WTC11 (cell line): ENCODE results near the gene PES1. TPM values are rescaled to one million over a fixed set of nuclear protein-coding genes. Genes with fewer than 3 reads are reported as not detected.

Experiments used
- ATAC-seq: fragments of 200-7000 bp; cut with Tn5 transposase; 2 replicates; pipeline ENCODE4 v1.10.0; 2021; ENCODE audit warnings: mild to moderate bottlenecking, moderate library complexity
- CTCF ChIA-PET: fragments of 300-600 bp; sonication (Branson Sonifier 250); formaldehyde crosslinking; loops from one replicate; lab custom pipeline; 2021; ENCODE audit warnings: antibody characterized with exemption; lab: Charles Lee
- POLR2A ChIA-PET: fragments of 350-600 bp; sonication (Branson Sonifier 250); formaldehyde crosslinking; loops from one replicate; lab custom pipeline; 2021; ENCODE audit warnings: antibody characterized with exemption; lab: Charles Lee
- DNase-seq: peaks from one replicate; pipeline ENCODE4 v3.0.0; 2021; ENCODE audit warnings: low spot score
- H3K27ac Mint-ChIP-seq: 2 replicates; pipeline ENCODE4 v1.8.0; 2021; ENCODE audit warnings: mixed read lengths
- H3K27me3 Mint-ChIP-seq: 2 replicates; pipeline ENCODE4 v1.8.0; 2021; ENCODE audit warnings: low read depth, mild to moderate bottlenecking, moderate library complexity, mixed read lengths
- H3K36me3 Mint-ChIP-seq: 2 replicates; pipeline ENCODE4 v1.8.0; 2021; ENCODE audit warnings: mixed read lengths
- H3K4me1 Mint-ChIP-seq: 2 replicates; pipeline ENCODE4 v1.8.0; 2022; ENCODE audit warnings: mixed read lengths
- H3K4me3 Mint-ChIP-seq: 2 replicates; pipeline ENCODE4 v1.8.0; 2021; ENCODE audit warnings: mild to moderate bottlenecking, moderate library complexity, mixed read lengths
- H3K9me3 Mint-ChIP-seq: 2 replicates; pipeline ENCODE4 v1.8.0; 2021; ENCODE audit warnings: mixed read lengths
- ESRRA ChIP-seq: sonication (generic); formaldehyde crosslinking; IDR thresholded peaks from 2 replicates; pipeline ENCODE4 v1.8.1; 2022; ENCODE audit warnings: mild to moderate bottlenecking, missing genetic modification reagents, borderline replicate concordance
- GRHL2 ChIP-seq: fragments of 250-450 bp; sonication (Bioruptor Pico); IDR thresholded peaks from 2 replicates; pipeline ENCODE4 v1.8.0; 2022; ENCODE audit warnings: mild to moderate bottlenecking, moderate library complexity; ENCODE audit not compliant: insufficient replicate concordance, severe bottlenecking
- GTF2I ChIP-seq: fragments of 250-450 bp; sonication (Bioruptor Pico); conservative IDR thresholded peaks from 2 replicates; pipeline ENCODE4 v1.4.0; 2021; ENCODE audit warnings: mild to moderate bottlenecking
- HMGA2 ChIP-seq: fragments of 250-450 bp; sonication (Bioruptor Pico); IDR thresholded peaks from 2 replicates; pipeline ENCODE4 v1.4.0; 2021; ENCODE audit warnings: mild to moderate bottlenecking, moderate library complexity
- IRF2 ChIP-seq: sonication (generic); formaldehyde crosslinking; IDR thresholded peaks from 2 replicates; pipeline ENCODE4 v1.8.0; 2022; ENCODE audit warnings: low read depth, missing genetic modification reagents, borderline replicate concordance
- MXD4 ChIP-seq: fragments of 250-450 bp; sonication (Bioruptor Pico); IDR thresholded peaks from 2 replicates; pipeline ENCODE4 v1.8.0; 2021; ENCODE audit warnings: mild to moderate bottlenecking, moderate library complexity, borderline replicate concordance
- RELA ChIP-seq: sonication (generic); formaldehyde crosslinking; IDR thresholded peaks from 2 replicates; pipeline ENCODE4 v1.8.1; 2022; ENCODE audit warnings: missing genetic modification reagents, mild to moderate bottlenecking, borderline replicate concordance
- RORB ChIP-seq: fragments of 250-450 bp; sonication (Bioruptor Pico); IDR thresholded peaks from 2 replicates; pipeline ENCODE4 v1.9.0; 2021; ENCODE audit warnings: mild to moderate bottlenecking
- SMAD3 ChIP-seq: sonication (generic); formaldehyde crosslinking; IDR thresholded peaks from 2 replicates; pipeline ENCODE4 v1.8.0; 2022; ENCODE audit warnings: missing genetic modification reagents, mild to moderate bottlenecking, borderline replicate concordance
- SOX15 ChIP-seq: fragments of 250-450 bp; sonication (Bioruptor Pico); IDR thresholded peaks from 2 replicates; pipeline ENCODE4 v1.9.0; 2021; ENCODE audit warnings: mild to moderate bottlenecking
- SP1 ChIP-seq: sonication (generic); formaldehyde crosslinking; conservative IDR thresholded peaks from 2 replicates; pipeline ENCODE4 v1.8.1; 2022; ENCODE audit warnings: missing genetic modification reagents
- TCF7 ChIP-seq: sonication (generic); formaldehyde crosslinking; IDR thresholded peaks from 2 replicates; pipeline ENCODE4 v1.8.0; 2022; ENCODE audit warnings: mild to moderate bottlenecking, low read depth, missing genetic modification reagents, moderate library complexity
- TEAD4 ChIP-seq: sonication (generic); formaldehyde crosslinking; IDR thresholded peaks from 2 replicates; pipeline ENCODE4 v1.8.0; 2022; ENCODE audit warnings: mild to moderate bottlenecking, missing genetic modification reagents
- ZNF121 ChIP-seq: sonication (generic); formaldehyde crosslinking; IDR thresholded peaks from 2 replicates; pipeline ENCODE4 v1.8.0; 2023; ENCODE audit warnings: missing genetic modification reagents
- ZNF671 ChIP-seq: fragments of 250-450 bp; sonication (Bioruptor Pico); IDR thresholded peaks from 2 replicates; pipeline ENCODE4 v1.8.0; 2021; ENCODE audit warnings: mild to moderate bottlenecking
- total RNA-seq: library from RNA; stranded (reverse); gene quantifications from 3 replicates; pipeline ENCODE4 v1.2.3, GENCODE V29; 2021
- TF ChIP-seq, protein P1 (sequence below): fragments of 250-450 bp; sonication (Bioruptor Pico); IDR thresholded peaks from 2 replicates; pipeline ENCODE4 v2.1.2; 2022; ENCODE audit warnings: mild to moderate bottlenecking, moderate library complexity
- TF ChIP-seq, protein P2 (sequence below): sonication (generic); formaldehyde crosslinking; IDR thresholded peaks from 2 replicates; pipeline ENCODE4 v1.8.0; 2022; ENCODE audit warnings: mild to moderate bottlenecking, missing genetic modification reagents
- TF ChIP-seq, protein P3 (sequence below): fragments of 250-450 bp; sonication (Bioruptor Pico); IDR thresholded peaks from 2 replicates; pipeline ENCODE4 v1.8.0; 2021; ENCODE audit warnings: mild to moderate bottlenecking
- TF ChIP-seq, protein P4 (sequence below): sonication (generic); formaldehyde crosslinking; IDR thresholded peaks from 2 replicates; pipeline ENCODE4 v1.8.1; 2023; ENCODE audit warnings: mild to moderate bottlenecking, missing genetic modification reagents, moderate library complexity

The PES1 gene
- total RNA-seq, 1 experiment from 2014 or later: 128 TPM

GRCh38 chr22:30607939-30608338 lies 16.2 kb upstream of the PES1 start:
- CTCF ChIA-PET: interaction anchor here (0.8 to 4.0 kb wide), 10 partner anchors 10 to 473 kb away, joined by 3 to 43 read pairs (median 6); partner anchors contain the start of genes SLC35E4 and SMTN
- peak overlapping the region; percentile 35 for H3K27ac Mint-ChIP-seq
- H3K4me3 Mint-ChIP-seq: peak overlapping the region; percentile 81
- POLR2A ChIA-PET: interaction anchor here (1.5 kb wide), 1 partner anchor 20 kb away, joined by 3 read pairs; no protein-coding TSS in a partner anchor
- TF ChIP-seq TEAD4 (CRISPR knock-in tag) (no peak), TCF7 (no peak), GTF2I (CRISPR knock-in tag) (no peak), GRHL2 (CRISPR knock-in tag) (no peak), SMAD3 (CRISPR knock-in tag) (no peak), RELA (CRISPR knock-in tag) (no peak), SP1 (no peak), HMGA2 (CRISPR knock-in tag) (no peak), ESRRA (CRISPR knock-in tag) (no peak), IRF2 (CRISPR knock-in tag) (no peak), SOX15 (CRISPR knock-in tag) (no peak), MXD4 (CRISPR knock-in tag) (no peak), RORB (no peak), ZNF671 (CRISPR knock-in tag) (no peak)
- TF ChIP-seq, protein P1, sequence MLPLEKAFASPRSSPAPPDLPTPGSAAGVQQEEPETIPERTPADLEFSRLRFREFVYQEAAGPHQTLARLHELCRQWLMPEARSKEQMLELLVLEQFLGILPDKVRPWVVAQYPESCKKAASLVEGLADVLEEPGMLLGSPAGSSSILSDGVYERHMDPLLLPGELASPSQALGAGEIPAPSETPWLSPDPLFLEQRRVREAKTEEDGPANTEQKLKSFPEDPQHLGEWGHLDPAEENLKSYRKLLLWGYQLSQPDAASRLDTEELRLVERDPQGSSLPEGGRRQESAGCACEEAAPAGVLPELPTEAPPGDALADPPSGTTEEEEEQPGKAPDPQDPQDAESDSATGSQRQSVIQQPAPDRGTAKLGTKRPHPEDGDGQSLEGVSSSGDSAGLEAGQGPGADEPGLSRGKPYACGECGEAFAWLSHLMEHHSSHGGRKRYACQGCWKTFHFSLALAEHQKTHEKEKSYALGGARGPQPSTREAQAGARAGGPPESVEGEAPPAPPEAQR (CRISPR knock-in tag): no peak
- TF ChIP-seq, protein P2, sequence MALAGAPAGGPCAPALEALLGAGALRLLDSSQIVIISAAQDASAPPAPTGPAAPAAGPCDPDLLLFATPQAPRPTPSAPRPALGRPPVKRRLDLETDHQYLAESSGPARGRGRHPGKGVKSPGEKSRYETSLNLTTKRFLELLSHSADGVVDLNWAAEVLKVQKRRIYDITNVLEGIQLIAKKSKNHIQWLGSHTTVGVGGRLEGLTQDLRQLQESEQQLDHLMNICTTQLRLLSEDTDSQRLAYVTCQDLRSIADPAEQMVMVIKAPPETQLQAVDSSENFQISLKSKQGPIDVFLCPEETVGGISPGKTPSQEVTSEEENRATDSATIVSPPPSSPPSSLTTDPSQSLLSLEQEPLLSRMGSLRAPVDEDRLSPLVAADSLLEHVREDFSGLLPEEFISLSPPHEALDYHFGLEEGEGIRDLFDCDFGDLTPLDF (CRISPR knock-in tag): no peak
- TF ChIP-seq, protein P3, sequence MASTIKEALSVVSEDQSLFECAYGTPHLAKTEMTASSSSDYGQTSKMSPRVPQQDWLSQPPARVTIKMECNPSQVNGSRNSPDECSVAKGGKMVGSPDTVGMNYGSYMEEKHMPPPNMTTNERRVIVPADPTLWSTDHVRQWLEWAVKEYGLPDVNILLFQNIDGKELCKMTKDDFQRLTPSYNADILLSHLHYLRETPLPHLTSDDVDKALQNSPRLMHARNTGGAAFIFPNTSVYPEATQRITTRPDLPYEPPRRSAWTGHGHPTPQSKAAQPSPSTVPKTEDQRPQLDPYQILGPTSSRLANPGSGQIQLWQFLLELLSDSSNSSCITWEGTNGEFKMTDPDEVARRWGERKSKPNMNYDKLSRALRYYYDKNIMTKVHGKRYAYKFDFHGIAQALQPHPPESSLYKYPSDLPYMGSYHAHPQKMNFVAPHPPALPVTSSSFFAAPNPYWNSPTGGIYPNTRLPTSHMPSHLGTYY (CRISPR knock-in tag): no peak
- H3K27me3 Mint-ChIP-seq: no peaks in the 10 kb centered on the region
- DNase-seq: no peak
- no peak for ATAC-seq
- no peaks in the 10 kb centered on the region for H3K9me3 Mint-ChIP-seq
- peaks cover 40% of the 10 kb centered on the region for H3K4me1 Mint-ChIP-seq
- H3K36me3 Mint-ChIP-seq: peaks cover 25% of the 10 kb centered on the region

DNA sequence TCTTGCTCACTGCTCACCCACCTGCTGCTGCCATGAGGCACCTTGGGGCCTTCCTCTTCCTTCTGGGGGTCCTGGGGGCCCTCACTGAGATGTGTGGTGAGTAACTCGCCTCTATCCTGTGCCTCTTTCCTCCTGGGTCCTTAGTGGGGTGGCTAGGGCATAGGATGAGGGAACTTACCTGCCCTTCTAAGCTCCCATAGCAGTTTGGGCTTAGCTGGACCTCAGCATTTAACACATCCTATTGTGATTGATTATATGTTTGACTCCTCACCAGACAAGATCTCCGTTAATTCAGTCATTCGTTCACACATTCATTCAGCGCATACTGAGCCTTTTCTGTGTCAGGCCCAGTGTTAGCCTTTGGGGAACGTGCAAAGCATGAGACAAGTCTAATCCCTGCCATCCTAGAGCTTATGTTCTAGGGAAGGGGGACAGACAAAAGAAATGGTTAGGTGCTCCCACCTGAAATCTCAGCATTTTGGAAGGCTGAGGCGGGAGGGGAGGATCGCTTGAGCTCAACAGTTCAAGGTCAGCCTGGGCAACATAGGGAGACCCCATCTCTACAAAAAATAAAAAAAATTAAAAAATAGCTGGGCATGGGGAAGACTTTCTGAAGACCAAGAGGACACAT lies 15.7 kb upstream of the PES1 start:
- no peak for TF ChIP-seq SMAD3 (CRISPR knock-in tag)
- TF ChIP-seq, protein P4, sequence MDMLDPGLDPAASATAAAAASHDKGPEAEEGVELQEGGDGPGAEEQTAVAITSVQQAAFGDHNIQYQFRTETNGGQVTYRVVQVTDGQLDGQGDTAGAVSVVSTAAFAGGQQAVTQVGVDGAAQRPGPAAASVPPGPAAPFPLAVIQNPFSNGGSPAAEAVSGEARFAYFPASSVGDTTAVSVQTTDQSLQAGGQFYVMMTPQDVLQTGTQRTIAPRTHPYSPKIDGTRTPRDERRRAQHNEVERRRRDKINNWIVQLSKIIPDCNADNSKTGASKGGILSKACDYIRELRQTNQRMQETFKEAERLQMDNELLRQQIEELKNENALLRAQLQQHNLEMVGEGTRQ (CRISPR knock-in tag): no peak
- TF ChIP-seq ZNF121 (CRISPR knock-in tag): peak; percentile 56; the same call in 1 of the 2 replicates
- TF ChIP-seq, all 79 proteins: peak for 1
- ChIA-PET POLR2A (interaction anchor here (1.0 to 1.5 kb wide), 3 partner anchors 20 to 147 kb away, joined by 3 read pairs; no protein-coding TSS in a partner anchor), CTCF (interaction anchor here (0.6 to 4.0 kb wide), 19 partner anchors 10 to 872 kb away, joined by 3 to 43 read pairs (median 4); partner anchors contain the start of genes DUSP18, PLA2G3, SLC35E4 and SMTN)
- no peak for DNase-seq
- Mint-ChIP-seq H3K4me3 (peak overlapping the region; percentile 81), H3K4me1 (peaks cover 40% of the 10 kb centered on the region), H3K27ac (peak overlapping the region; percentile 35), H3K36me3 (peaks cover 20% of the 10 kb centered on the region), H3K27me3 (no peaks in the 10 kb centered on the region), H3K9me3 (no peaks in the 10 kb centered on the region)
- no peak for ATAC-seq
